HepG2 (cell line): ENCODE results near the gene THRB. TPM values are rescaled to one million over a fixed set of nuclear protein-coding genes. Genes with fewer than 3 reads are reported as not detected.

Experiments used
- ATAC-seq: fragments of 200-7000 bp; cut with Tn5 transposase; 3 replicates; pipeline ENCODE4 v1.9.1; 2020; ENCODE audit warnings: mild to moderate bottlenecking, moderate library complexity
- BruUV-seq: library from RNA; stranded (reverse); fragments of 400-500 nt; replicated peaks from 2 replicates; lab custom pipeline; 2021; lab: Mats Ljungman, UMichigan
- CTCF ChIA-PET: fragments of 300-600 bp; formaldehyde crosslinking; extraction: SDS; loops from one replicate; lab custom pipeline; 2021; ENCODE audit warnings: low total read pairs, inconsistent platforms, low intra/inter-chr PET ratio; lab: Yijun Ruan, JAX
- POLR2A ChIA-PET: fragments of 350-600 bp; sonication (Branson Sonifier 250); formaldehyde crosslinking; loops from one replicate; lab custom pipeline; 2020; ENCODE audit warnings: antibody characterized with exemption, inconsistent platforms; lab: Yijun Ruan, JAX
- DNase-seq: peaks from one replicate; pipeline ENCODE4 v3.0.0-alpha.2; 2015; ENCODE audit warnings: low spot score
- FAIRE-seq: peaks from 3 replicates; lab custom pipeline; 2011; peaks lifted over from hg19 to GRCh38; lab: Jason Lieb, UNC
- H2AFZ ChIP-seq: one replicate; pipeline ENCODE4 v1.6.1; 2011; ENCODE audit warnings: low read length, inconsistent platforms
- H3K27ac ChIP-seq: fragments of 300-600 bp; 3 replicates; pipeline ENCODE4 v1.8.0; 2011; ENCODE audit warnings: mixed run types, mild to moderate bottlenecking, mixed read lengths, low read length, inconsistent platforms; ENCODE audit not compliant: insufficient read depth; ENCODE audit errors: extremely low read length
- H3K27me3 ChIP-seq, 2 experiments: fragments of 200-600 bp in 1 of 2; 2 replicates in 1 of 2; 3 replicates in 1 of 2; pipeline versions ENCODE4 v1.6.0 to v1.8.0; 2011; ENCODE audit warnings: low read length in 2 of 2, mild to moderate bottlenecking in 2 of 2, moderate library complexity in 2 of 2, inconsistent platforms in 1 of 2; ENCODE audit not compliant: insufficient read depth in 2 of 2, control insufficient read depth in 1 of 2
- H3K36me3 ChIP-seq, 2 experiments: fragments of 200-600 bp in 1 of 2; replicated peaks in 1 of 2; 2 replicates in 1 of 2; 3 replicates in 1 of 2; pipeline versions ENCODE4 v1.5.1 to v1.8.0; 2011; ENCODE audit warnings: low read length in 2 of 2, inconsistent platforms in 1 of 2; ENCODE audit not compliant: insufficient read depth in 2 of 2, control insufficient read depth in 1 of 2
- H3K4me1 ChIP-seq: 2 replicates; pipeline ENCODE4 v1.5.1; 2012; ENCODE audit warnings: low read length, inconsistent platforms; ENCODE audit not compliant: insufficient read depth
- H3K4me2 ChIP-seq: 2 replicates; pipeline ENCODE4 v1.6.0; 2011; ENCODE audit warnings: low read depth, low read length, inconsistent platforms
- H3K4me3 ChIP-seq, 3 experiments: fragments of 200-600 bp in 1 of 3; sonication (generic), shearing (Covaris generic) in 1 of 3; replicated peaks in 1 of 3; 2 replicates each; pipeline ENCODE4 v1.5.1; 2011 to 2016; ENCODE audit warnings: low read length in 3 of 3, inconsistent platforms in 2 of 3, low read depth in 2 of 3, mild to moderate bottlenecking in 2 of 3, control low read depth in 1 of 3, mixed read lengths in 1 of 3; ENCODE audit not compliant: insufficient read depth in 1 of 3
- H3K79me2 ChIP-seq: one replicate; pipeline ENCODE4 v1.6.1; 2011; ENCODE audit warnings: low read length, inconsistent platforms; ENCODE audit not compliant: insufficient read depth
- H3K9ac ChIP-seq: 2 replicates; pipeline ENCODE4 v1.6.0; 2011; ENCODE audit warnings: mild to moderate bottlenecking, low read depth, low read length, inconsistent platforms; ENCODE audit not compliant: insufficient read depth
- H3K9me3 ChIP-seq: 2 replicates; pipeline ENCODE4 v1.5.1; 2012; ENCODE audit warnings: mild to moderate bottlenecking, low read length
- H4K20me1 ChIP-seq: 2 replicates; pipeline ENCODE4 v1.6.0; 2011; ENCODE audit warnings: inconsistent platforms, mild to moderate bottlenecking, low read length, moderate library complexity; ENCODE audit not compliant: insufficient read depth
- JUND ChIP-seq: sonication (generic); formaldehyde crosslinking; IDR thresholded peaks from 2 replicates; pipeline ENCODE4 v1.8.0; 2022; ENCODE audit warnings: mild to moderate bottlenecking, missing genetic modification reagents
- MTF1 ChIP-seq: sonication (generic); formaldehyde crosslinking; IDR thresholded peaks from 2 replicates; pipeline ENCODE4 v1.5.0; 2020; ENCODE audit warnings: missing genetic modification reagents
- NAIF1 ChIP-seq: sonication (generic); formaldehyde crosslinking; IDR thresholded peaks from 2 replicates; pipeline ENCODE4 v1.5.0; 2020; ENCODE audit warnings: mild to moderate bottlenecking, missing genetic modification reagents, borderline replicate concordance
- ZFP37 ChIP-seq: sonication (generic); formaldehyde crosslinking; IDR thresholded peaks from 2 replicates; pipeline ENCODE4 v1.4.0; 2020; ENCODE audit warnings: missing genetic modification reagents, borderline replicate concordance
- ZNF75D ChIP-seq: sonication (generic); formaldehyde crosslinking; IDR thresholded peaks from 2 replicates; pipeline ENCODE4 v1.8.1; 2023; ENCODE audit warnings: missing genetic modification reagents, mild to moderate bottlenecking, borderline replicate concordance
- WGBS: methylation state at CpG from one replicate; pipeline ENCODE4 v1.1.6; 2017; ENCODE audit warnings: low lambda C conversion rate; 5-methylcytosine and 5-hydroxymethylcytosine counted together
- in situ Hi-C: cut with HindIII; loops from 2 replicates; pipeline ENCODE4 v1.10.0; 2017; ENCODE audit warnings: low pct_unique_long_range_greater_than_20kb; ENCODE audit not compliant: extremely low pct_ligation_motif_present
- intact Hi-C: fragments of 100-400 bp; cut with micrococcal nuclease; formaldehyde crosslinking; loops from one replicate; pipeline ENCODE4 v1.10.0; 2022; ENCODE audit not compliant: unreplicated experiment
- polyA plus RNA-seq, 8 experiments: library from polyadenylated mRNA; depleted of rRNA in 3 of 8; stranded (reverse) in 7 of 8; unstranded in 1 of 8; fragments of >200 nt; fragmentation: Illumina TruSeq in 4 of 8; extraction: Trizol in 4 of 8; gene quantifications; 2 replicates each; pipeline versions ENCODE4 v1.2.1 to v1.2.3, GENCODE V29; 2011 to 2016; ENCODE audit warnings: low read depth in 4 of 8, missing spikeins in 1 of 8, mixed read lengths in 1 of 8; ENCODE audit not compliant: insufficient read depth in 1 of 8
- total RNA-seq, 5 experiments: library from RNA; depleted of rRNA; stranded (reverse); fragments of >200 nt; fragmentation: Illumina TruSeq; extraction: Trizol; gene quantifications; 2 replicates each; pipeline ENCODE4 v1.2.3, GENCODE V29; 2016; ENCODE audit warnings: low read depth in 1 of 5
- TF ChIP-seq, protein P1 (sequence below): sonication (generic); formaldehyde crosslinking; IDR thresholded peaks from 2 replicates; pipeline ENCODE4 v1.5.0; 2020; ENCODE audit warnings: missing genetic modification reagents

The THRB gene
- total and polyA plus RNA-seq, 2 of the 13 experiments (the other 11 are each of a cell fraction or from before 2014, with no cell fraction given), result 4.7 to 22.7 TPM

DNA sequence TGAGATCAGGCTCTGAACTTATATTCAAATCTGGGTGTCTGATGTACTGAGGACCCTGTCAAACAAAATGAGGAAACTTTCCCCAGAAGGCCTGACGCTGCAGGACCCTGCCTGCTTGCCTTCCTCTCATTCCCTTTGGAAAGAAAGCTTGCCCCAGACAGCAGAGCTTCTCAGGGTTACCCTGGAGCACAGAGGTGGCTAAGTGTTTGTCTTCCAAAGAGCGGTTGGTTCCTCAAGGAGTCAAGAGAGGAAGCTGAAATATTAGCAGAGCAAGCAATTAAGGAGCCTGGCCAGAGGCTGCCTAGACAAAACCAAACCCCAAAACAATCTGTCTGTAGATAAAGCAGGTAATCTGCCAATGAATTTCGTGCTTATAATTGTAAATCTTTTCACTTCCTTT, 374.2 kb downstream of the THRB start:
- Histone ChIP-seq H4K20me1 (no peaks in the 10 kb centered on the region), H3K79me2 (no peaks in the 10 kb centered on the region), H3K27me3 (no peaks in the 10 kb centered on the region), H3K4me2 (no peak overlapping the region), H3K9ac (no peak overlapping the region), H3K27ac (no peak overlapping the region), H3K36me3 (no peaks in the 10 kb centered on the region; a peak in 2 of 5 replicates), H2AFZ (no peak overlapping the region), H3K4me3 (no peak overlapping the region), H3K9me3 (no peaks in the 10 kb centered on the region), H3K4me1 (no peaks in the 10 kb centered on the region)
- WGBS, result 87% methylated on average over 3 of the region's 3 CpGs
- intact Hi-C loops, result no loop called here
- no TSS peak for BruUV-seq
- CTCF ChIA-PET, result no interaction called here
- TF ChIP-seq NAIF1 (CRISPR knock-in tag) (no peak), ZFP37 (CRISPR knock-in tag) (no peak)
- FAIRE-seq (no peak), DNase-seq (no peak), ATAC-seq (no peak)
- POLR2A ChIA-PET, result no interaction called here
- in situ Hi-C loops, result no loop called here

DNA sequence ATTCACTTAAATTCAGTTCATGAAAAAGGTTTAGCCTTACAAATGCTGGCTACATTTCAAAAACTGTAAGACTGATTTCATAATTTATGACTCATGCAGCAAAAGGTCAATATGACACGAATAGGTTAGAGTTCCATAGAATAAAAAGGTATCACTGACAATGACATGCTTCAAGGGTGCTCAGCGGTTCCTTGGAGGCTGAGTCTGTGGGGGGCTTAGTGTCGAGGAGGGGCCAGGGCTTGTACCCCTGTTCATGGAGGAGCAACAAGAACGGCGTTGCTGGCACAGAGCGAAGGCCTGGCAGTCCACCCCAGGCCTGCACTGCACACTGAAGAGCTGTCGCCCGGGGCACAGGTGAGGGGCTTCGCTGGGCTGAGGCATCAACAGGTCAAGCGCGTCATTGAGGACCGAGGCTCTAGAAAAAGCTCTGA, 375.3 kb downstream of the THRB start:
- Histone ChIP-seq H4K20me1 (no peaks in the 10 kb centered on the region), H3K79me2 (no peaks in the 10 kb centered on the region), H3K36me3 (no peaks in the 10 kb centered on the region; a peak in 2 of 5 replicates), H2AFZ (no peak overlapping the region), H3K9ac (no peak overlapping the region), H3K27ac (no peak overlapping the region), H3K4me1 (no peaks in the 10 kb centered on the region), H3K9me3 (no peaks in the 10 kb centered on the region), H3K27me3 (no peaks in the 10 kb centered on the region), H3K4me3 (no peak overlapping the region), H3K4me2 (no peak overlapping the region)
- TF ChIP-seq JUND (CRISPR knock-in tag) (no peak), ZNF75D (CRISPR knock-in tag) (no peak), MTF1 (no peak)
- TF ChIP-seq, protein P1, sequence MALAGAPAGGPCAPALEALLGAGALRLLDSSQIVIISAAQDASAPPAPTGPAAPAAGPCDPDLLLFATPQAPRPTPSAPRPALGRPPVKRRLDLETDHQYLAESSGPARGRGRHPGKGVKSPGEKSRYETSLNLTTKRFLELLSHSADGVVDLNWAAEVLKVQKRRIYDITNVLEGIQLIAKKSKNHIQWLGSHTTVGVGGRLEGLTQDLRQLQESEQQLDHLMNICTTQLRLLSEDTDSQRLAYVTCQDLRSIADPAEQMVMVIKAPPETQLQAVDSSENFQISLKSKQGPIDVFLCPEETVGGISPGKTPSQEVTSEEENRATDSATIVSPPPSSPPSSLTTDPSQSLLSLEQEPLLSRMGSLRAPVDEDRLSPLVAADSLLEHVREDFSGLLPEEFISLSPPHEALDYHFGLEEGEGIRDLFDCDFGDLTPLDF (CRISPR knock-in tag), result no peak
- in situ Hi-C loops (no loop called here), intact Hi-C loops (no loop called here)
- FAIRE-seq, result no peak
- no peak for DNase-seq
- no TSS peak for BruUV-seq
- no peak for ATAC-seq
- POLR2A ChIA-PET, result no interaction called here
- CTCF ChIA-PET, result no interaction called here
- WGBS, result 94% methylated on average over 12 of the region's 12 CpGs
